NCI-H524 (cell line): Measurements from ENCODE around the gene PIP5K1A.
"Not testable (repeated sequence)": the region's sequence is repeated elsewhere in the genome, so short reads cannot be mapped to it uniquely, and the experiment has no call there.

Experiments
- DNase-seq, 2 experiments: peaks; one replicate each; lab custom pipeline; 2025; lab: John Stamatoyannopoulos, UW

Gene PIP5K1A

GRCh38 chr1:151198254-151199127, at the start of gene PIP5K1A:
Gene PIP5K1A, plus strand, starts transcription at chr1:151198552. Its CDS starts 445 bp downstream, at chr1:151198997.
- peak; percentile 93 to 98 for DNase-seq

GRCh38 chr1:151156515-151156819, 41.9 kb upstream of the PIP5K1A start, which contains the start of gene TNFAIP8L2:
Gene TNFAIP8L2, plus strand, starts transcription at chr1:151156649. Its CDS starts 2,049 bp downstream, at chr1:151158698.
- no peak for DNase-seq

GRCh38 chr1:151157067-151157531, 41.3 kb upstream of the PIP5K1A start:
- DNase-seq, result no peak

- DNase-seq, result no peak
These were observed 40.0 kb upstream of the PIP5K1A start for GRCh38 chr1:151158326-151158725.

- DNase-seq, result no peak
These were observed 39.6 kb upstream of the PIP5K1A start for GRCh38 chr1:151158751-151159251.

DNA sequence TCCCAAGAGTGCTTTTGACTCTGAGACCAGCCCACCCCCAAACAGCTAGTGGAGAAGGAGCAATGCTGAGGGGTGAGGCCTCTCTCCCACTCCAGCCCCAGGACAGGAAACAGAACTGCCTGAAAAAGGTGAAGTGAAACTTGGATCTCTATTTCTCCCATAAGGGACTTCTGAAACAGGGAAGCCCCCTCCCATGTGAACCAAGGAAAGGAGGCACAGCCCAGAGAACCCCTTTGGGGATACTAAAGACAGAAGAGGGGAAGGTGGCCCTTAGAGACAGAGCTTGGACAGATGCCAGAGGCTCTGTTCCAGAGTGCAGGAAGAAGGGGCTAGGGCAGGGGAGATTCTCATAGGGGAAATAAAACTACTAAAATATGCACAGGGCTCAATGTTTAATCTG, 39.0 kb upstream of the PIP5K1A start:
- DNase-seq, result no peak

- no peak for DNase-seq
These were observed 33.5 kb upstream of the PIP5K1A start for GRCh38 chr1:151164732-151165280.

- peak; percentile 83 to 92 for DNase-seq
These were observed 33.0 kb upstream of the PIP5K1A start for GRCh38 chr1:151165281-151165737.

DNA sequence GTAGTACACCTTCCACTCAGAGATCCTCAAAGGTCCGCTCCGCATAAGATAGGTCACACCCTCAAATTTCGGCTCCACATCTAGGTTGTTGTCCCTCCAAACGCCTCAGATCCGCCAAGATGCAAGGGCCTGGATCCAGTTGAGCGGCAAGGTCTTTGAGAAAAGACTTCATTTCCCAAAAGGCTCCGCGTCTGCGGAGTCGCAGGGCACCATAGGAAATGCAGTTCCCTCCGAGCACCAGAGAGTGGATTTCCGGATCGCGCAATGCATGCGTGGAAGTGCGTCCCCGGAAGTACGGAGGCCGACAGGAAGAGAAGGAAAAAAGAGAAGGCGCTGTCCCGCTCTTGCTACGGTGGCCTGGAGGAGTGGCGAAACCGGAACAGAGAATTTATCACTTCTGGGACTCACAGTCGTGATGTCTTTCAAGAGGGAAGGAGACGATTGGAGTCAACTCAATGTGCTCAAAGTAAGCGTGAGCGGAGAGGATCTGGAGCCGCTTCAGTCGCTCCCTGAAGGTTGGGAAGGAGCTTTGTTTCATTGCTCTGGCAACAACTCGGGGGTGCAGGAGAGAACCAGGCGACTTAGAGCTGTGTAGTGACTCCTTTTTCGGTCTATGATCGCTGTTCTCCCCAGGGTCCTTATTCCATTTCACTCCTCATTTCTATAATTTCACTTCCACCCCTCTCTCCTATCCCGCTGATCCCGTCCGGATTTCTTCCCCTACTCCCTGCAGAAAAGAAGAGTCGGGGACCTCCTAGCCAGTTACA, 32.4 kb upstream of the PIP5K1A start, which contains the start of the genes LYSMD1 and SCNM1:
TSS of gene LYSMD1 (minus strand) at position 165 of the 767 bp plus-strand sequence. CDS start 644 bp downstream, outside the sequence.
TSS of gene SCNM1 (plus strand) at position 407 of the 767 bp plus-strand sequence. CDS start at position 416, 9 bp downstream.
- DNase-seq, result peak; percentile 95 to 98

DNA sequence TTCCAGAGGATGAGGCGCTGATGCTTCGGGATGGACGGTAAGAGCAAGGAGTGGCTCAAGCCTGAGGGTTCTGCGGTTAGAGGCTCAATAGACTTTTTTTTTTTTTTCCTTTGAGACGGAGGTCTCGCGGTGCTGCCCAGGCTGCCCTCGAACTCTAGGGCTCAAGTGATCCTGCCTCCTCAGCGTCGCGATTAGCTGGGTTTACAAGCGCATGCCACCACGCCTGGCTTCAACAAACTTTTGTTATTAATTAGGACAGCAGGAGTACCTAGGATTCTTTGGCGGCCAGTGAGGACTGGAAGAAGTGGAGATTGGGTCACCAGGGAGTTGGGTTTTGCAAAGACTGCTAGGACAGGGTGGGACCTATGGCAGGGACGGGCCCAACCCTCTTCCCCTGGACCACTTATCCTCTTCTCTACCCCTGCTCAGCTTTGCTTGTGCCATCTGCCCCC, 31.8 kb upstream of the PIP5K1A start:
- DNase-seq, result peak in 1 of 2 experiments; percentile 23

GRCh38 chr1:151167116-151167515, 31.2 kb upstream of the PIP5K1A start:
- DNase-seq, result no peak

GRCh38 chr1:151171190-151171589, 27.2 kb upstream of the PIP5K1A start:
- no peak for DNase-seq

- DNase-seq, result no peak
These were observed 23.2 kb upstream of the PIP5K1A start for GRCh38 chr1:151175041-151175741.

DNA sequence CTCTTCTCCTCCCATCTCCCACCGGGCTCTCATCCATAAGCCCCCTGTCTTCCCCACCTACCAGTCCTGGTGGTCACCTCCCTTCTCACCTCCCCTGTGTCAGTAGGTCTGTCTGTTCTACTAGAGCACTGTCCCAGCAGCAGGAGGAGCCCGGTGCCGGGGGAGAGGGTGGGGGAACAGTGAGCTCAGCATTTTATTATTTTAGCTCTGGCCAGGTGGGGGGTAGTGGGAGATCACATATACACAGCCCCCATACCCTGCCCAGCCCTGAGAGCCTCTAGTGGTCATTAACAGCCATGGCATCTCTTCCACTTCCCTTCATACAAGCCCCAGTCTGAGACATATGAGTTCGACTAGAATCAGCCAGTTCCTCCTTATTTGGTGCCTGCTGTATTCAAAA, 22.5 kb upstream of the PIP5K1A start, which contains the start of gene TMOD4:
TSS of gene TMOD4 (minus strand) at position 119 of the 400 bp plus-strand sequence. CDS start 1,106 bp downstream, outside the sequence.
- no peak for DNase-seq

- no peak for DNase-seq
These were observed 21.8 kb upstream of the PIP5K1A start for GRCh38 chr1:151176514-151177045.

- no peak for DNase-seq
These were observed 14.1 kb upstream of the PIP5K1A start for GRCh38 chr1:151184211-151184610.

GRCh38 chr1:151187205-151187604, 11.1 kb upstream of the PIP5K1A start:
- peak; percentile 89 to 93 for DNase-seq

GRCh38 chr1:151188667-151189066, 9.7 kb upstream of the PIP5K1A start:
- DNase-seq, result not testable (repeated sequence)

GRCh38 chr1:151189637-151190445, 8.5 kb upstream of the PIP5K1A start, which contains the start of gene VPS72:
Gene VPS72, minus strand, starts transcription at chr1:151190197. Its CDS starts 76 bp downstream, at chr1:151190121.
- peak; percentile 83 to 91 for DNase-seq

DNA sequence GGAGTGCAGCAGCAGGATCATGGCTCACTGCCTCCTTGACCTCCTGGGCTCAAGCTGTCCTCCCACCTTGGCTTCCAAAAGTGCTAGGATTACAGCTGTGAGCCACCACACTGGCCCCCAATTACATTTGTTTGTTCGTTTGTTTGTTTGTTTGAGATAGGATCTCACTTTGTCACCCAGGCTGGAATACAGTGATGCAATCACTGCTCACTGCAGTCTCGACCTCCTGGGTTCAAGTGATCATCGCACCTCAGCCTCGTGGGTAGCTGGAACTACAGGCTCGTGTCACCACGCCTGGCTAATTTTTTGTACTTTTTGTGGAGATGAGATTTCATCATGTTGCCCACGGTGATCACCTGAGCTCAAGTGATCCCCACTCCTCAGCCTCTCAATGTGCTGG, 6.3 kb upstream of the PIP5K1A start:
- DNase-seq, result no peak
